Tibial artery (tissue), 4 donors: ENCODE measurements around the gene MYH6.
"Not testable (repeated sequence)": the region's sequence is repeated elsewhere in the genome, so short reads cannot be mapped to it uniquely, and the experiment has no call there.

Experiments used
- DNase-seq, 2 donors: peaks; one replicate each; pipeline ENCODE4 v3.0.0-alpha.2; 2019
- H3K27ac ChIP-seq, 2 donors: fragments of 200-600 bp; sonication (generic) in 1 of 2; 1 replicate in 1 of 2; 2 replicates in 1 of 2; pipeline ENCODE4 v1.5.1; 2018 to 2019; ENCODE audit warnings: mild to moderate bottlenecking in 1 of 2
- H3K27me3 ChIP-seq, 2 donors: fragments of 200-600 bp; sonication (generic) in 1 of 2; one replicate each; pipeline versions ENCODE4 v1.5.1 to v1.6.0; 2016 to 2019
- H3K36me3 ChIP-seq, 3 donors: fragments of 200-600 bp; sonication (generic) in 2 of 3; one replicate each; pipeline ENCODE4 v1.5.1; 2016 to 2019; ENCODE audit warnings: mild to moderate bottlenecking in 2 of 3
- H3K4me1 ChIP-seq, 4 donors: fragments of 200-600 bp; sonication (generic) in 2 of 4; 1 replicate in 3 of 4; 2 replicates in 1 of 4; pipeline ENCODE4 v1.5.1; 2016 to 2019
- H3K4me3 ChIP-seq, 2 donors: fragments of 200-600 bp; sonication (generic) in 1 of 2; 1 replicate in 1 of 2; 2 replicates in 1 of 2; pipeline ENCODE4 v1.5.1; 2018 to 2019; ENCODE audit warnings: mild to moderate bottlenecking in 2 of 2
- H3K9me3 ChIP-seq, 3 donors: fragments of 200-600 bp; sonication (generic) in 1 of 3; one replicate each; pipeline ENCODE4 v1.5.1; 2016 to 2019
- CTCF ChIP-seq, 2 experiments: fragments of 200-600 bp in 1 of 2; fragments of 450-650 bp in 1 of 2; IDR thresholded peaks; one replicate each; pipeline ENCODE4 v1.5.1; 2017 to 2019; ENCODE audit warnings: antibody characterized with exemption in 2 of 2, mild to moderate bottlenecking in 1 of 2, moderate library complexity in 1 of 2
- intact Hi-C: fragments of 100-400 bp; cut with DNase I; formaldehyde crosslinking; loops from one replicate; pipeline ENCODE4 v1.15.0; 2023; ENCODE audit warnings: low total_unique reads

MYH6 gene

DNA sequence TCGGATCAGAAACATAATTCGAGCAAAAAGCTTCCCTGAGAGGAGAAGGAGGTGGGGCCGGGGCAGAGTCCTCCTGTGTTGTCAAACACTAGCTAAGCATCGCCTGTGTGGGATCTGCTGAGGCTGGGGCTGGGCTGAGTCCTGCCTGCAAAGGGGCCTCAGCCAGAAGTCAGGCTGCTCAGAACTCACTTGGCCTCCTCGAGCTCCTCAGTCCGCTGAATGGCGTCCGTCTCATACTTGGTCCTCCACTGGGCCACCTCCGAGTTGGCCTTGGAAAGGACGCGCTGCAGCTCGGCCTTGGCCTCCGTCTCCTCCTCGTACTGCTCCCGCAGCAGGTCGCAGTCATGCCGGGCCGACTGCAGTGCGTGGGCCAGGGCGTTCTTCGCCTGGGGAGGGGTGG, 9.9 kb upstream of the MYH6 start:
- DNase-seq: no peak
- H3K27me3 ChIP-seq: peaks cover 0 to 5% of the 10 kb centered on the region in 2 donors
- H3K27ac ChIP-seq: no peak overlapping the region
- H3K4me1 ChIP-seq: no peaks in the 10 kb centered on the region
- intact Hi-C loops: no loop called here
- H3K9me3 ChIP-seq: no peaks in the 10 kb centered on the region
- no peak overlapping the region for H3K4me3 ChIP-seq
- H3K36me3 ChIP-seq: no peaks in the 10 kb centered on the region
- no peak for TF ChIP-seq CTCF (IDR thresholded peaks at IDR 0.05)

GRCh38 chr14:23417269-23417668, 9.2 kb upstream of the MYH6 start:
- H3K27ac ChIP-seq, H3K27me3 ChIP-seq, H3K36me3 ChIP-seq, H3K9me3 ChIP-seq, H3K4me3 ChIP-seq, H3K4me1 ChIP-seq, DNase-seq, intact Hi-C loops: not testable (repeated sequence)

- no peak for TF ChIP-seq CTCF (IDR thresholded peaks at IDR 0.05)
- H3K27me3 ChIP-seq: peaks cover 0 to 9% of the 10 kb centered on the region in 2 donors
- H3K27ac ChIP-seq: no peak overlapping the region
- no peak overlapping the region for H3K4me3 ChIP-seq
- H3K4me1 ChIP-seq: no peaks in the 10 kb centered on the region
- no peaks in the 10 kb centered on the region for H3K9me3 ChIP-seq
- intact Hi-C loops: no loop called here
- no peak for DNase-seq
- H3K36me3 ChIP-seq: no peaks in the 10 kb centered on the region
These were observed 8.7 kb upstream of the MYH6 start for GRCh38 chr14:23416801-23417200.

DNA sequence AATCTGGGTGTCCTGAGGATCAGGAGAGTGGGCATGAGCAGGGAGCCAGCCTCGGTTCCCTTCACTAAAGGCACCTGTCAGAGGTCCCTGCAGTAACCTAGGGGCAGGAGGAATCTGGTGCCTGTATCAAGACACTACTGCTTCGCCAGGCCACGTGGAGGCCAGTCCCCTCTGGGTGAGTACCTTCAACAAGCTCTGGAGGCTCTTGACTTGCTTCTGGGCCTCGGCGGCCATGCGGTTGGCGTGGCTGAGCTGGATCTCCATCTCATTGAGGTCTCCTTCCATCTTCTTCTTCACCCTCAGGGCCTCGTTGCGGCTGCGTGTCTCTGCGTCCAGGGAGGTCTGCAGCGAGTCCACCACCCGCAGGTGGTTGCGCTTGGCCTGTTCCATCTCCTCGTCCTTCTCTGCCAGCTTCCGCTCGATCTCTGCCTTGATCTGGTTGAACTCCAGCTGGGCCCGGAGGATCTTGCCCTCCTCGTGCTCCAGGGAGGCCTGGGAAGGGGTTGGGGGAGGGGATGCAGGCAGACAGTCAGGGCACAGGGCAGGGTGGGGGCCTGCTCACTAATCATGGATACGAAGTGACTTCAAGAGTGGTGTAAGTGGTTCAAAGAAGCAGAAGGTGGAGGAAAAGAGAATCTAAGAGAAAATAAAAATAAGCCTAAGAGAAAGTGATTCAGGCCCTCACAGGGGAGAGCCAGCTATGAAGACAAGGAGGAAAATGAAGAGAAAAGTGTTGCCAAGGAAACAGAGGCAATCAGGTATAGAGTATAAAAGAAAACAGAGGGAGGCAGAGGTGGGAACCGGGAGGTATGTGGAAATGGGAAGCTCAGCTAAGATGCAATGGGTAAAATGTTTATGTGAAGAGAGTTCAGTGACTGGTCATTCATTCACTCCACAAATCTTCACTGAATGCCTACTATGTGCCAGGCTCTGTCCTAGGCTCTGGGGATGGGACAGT, 8.0 kb upstream of the MYH6 start:
- Histone ChIP-seq H3K4me1 (no peaks in the 10 kb centered on the region), H3K9me3 (no peaks in the 10 kb centered on the region), H3K27me3 (peaks cover 0 to 13% of the 10 kb centered on the region in 2 donors), H3K36me3 (no peaks in the 10 kb centered on the region), H3K4me3 (no peak overlapping the region), H3K27ac (no peak overlapping the region)
- DNase-seq: no peak
- intact Hi-C loops: no loop called here
- TF ChIP-seq CTCF (IDR thresholded peaks at IDR 0.05): no peak

DNA sequence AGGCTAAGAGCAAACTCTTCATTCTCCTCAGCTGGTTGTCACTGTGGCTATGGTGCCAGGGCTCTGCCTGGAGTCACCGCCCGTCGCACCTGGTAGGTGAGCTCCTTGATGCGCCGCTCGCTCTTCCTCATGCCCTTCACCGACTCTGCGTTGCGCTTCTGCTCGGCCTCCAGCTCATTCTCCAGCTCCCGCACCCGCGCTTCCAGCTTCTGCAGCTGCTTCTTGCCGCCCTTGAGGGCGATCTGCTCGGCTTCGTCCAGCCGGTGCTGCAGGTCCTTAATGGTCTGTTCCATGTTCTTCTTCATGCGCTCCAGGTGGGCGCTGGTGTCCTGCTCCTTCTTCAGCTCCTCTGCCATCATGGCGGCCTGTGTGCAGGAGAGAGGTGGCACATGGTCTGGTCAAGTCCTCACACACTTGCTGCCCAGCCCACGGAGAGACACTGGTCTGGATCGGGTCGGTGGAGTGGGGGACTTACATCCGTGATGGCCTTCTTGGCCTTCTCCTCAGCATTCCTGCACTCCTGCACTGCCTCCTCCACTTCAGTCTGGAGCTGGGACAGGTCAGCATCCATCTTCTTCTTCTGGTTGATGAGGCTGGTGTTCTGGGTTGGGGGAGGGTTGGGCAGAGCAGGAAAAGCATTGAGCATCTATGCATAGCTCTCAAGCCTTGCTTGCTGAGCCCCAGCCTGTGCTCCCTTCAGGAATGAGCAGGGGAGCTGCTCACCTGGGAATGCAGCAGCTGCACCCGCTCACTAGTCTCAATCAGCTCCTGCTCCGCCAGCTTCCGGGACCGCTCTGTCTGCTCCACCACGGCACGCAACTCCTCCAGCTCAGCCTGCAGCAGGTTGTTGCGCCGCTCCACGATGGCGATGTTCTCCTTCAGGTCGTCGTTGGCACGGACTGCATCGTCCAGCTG, 7.1 kb upstream of the MYH6 start:
- Histone ChIP-seq H3K9me3 (no peaks in the 10 kb centered on the region), H3K36me3 (no peaks in the 10 kb centered on the region), H3K27ac (no peak overlapping the region), H3K4me1 (no peaks in the 10 kb centered on the region), H3K27me3 (peaks cover 0 to 18% of the 10 kb centered on the region in 2 donors), H3K4me3 (no peak overlapping the region)
- intact Hi-C loops: no loop called here
- no peak for DNase-seq
- TF ChIP-seq CTCF (IDR thresholded peaks at IDR 0.05): no peak

DNA sequence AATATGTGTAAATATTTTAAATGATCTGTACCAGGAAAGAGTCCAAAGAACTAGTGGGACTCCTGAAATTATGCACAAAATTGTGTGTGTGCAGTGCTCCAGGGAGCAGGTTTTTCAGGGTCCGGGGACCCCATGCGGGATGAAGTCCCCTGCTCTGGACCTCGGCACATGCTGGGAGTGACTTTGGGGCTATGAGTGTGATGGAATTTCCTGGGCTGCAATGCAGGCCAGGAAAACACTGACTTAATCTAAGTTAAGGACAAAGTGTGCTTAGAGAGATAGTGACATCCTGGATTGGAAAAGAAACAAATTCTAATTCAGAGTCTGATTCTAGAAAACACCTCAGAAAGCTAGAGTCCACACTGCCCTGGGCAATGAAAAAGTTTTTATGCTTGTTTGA, 6.2 kb upstream of the MYH6 start:
- DNase-seq: no peak
- Histone ChIP-seq H3K4me3 (no peak overlapping the region), H3K36me3 (no peaks in the 10 kb centered on the region), H3K9me3 (no peaks in the 10 kb centered on the region), H3K27ac (no peak overlapping the region), H3K27me3 (peaks cover 0 to 19% of the 10 kb centered on the region in 2 donors), H3K4me1 (no peaks in the 10 kb centered on the region)
- intact Hi-C loops: no loop called here
- no peak for TF ChIP-seq CTCF (IDR thresholded peaks at IDR 0.05)
